Upper lobe of left lung (tissue), 4 donors: ENCODE data around the gene PPDPF.

Source experiments
- EP300 ChIP-seq, 4 donors: sonication (generic); formaldehyde crosslinking; IDR thresholded peaks; one replicate each; pipeline ENCODE4 v1.5.1; 2017; ENCODE audit warnings: antibody characterized with exemption in 4 of 4, control low read depth in 2 of 4
- POLR2A ChIP-seq, 4 donors: fragments of 450-650 bp; IDR thresholded peaks; one replicate each; pipeline ENCODE4 v1.5.1; 2016 to 2017; ENCODE audit warnings: antibody characterized with exemption in 4 of 4, mild to moderate bottlenecking in 2 of 4
- POLR2AphosphoS5 ChIP-seq, 2 donors: sonication (generic); formaldehyde crosslinking; IDR thresholded peaks; one replicate each; pipeline ENCODE4 v1.5.1; 2017; ENCODE audit warnings: antibody characterized with exemption in 2 of 2
- TF ChIP-seq, protein P1 (sequence below), 6 experiments: fragments of 450-650 bp in 4 of 6; fragments of 200-600 bp in 2 of 6; sonication (generic) in 2 of 6; IDR thresholded peaks; one replicate each; pipeline ENCODE4 v1.5.1; 2016 to 2019; ENCODE audit warnings: antibody characterized with exemption in 6 of 6

DNA sequence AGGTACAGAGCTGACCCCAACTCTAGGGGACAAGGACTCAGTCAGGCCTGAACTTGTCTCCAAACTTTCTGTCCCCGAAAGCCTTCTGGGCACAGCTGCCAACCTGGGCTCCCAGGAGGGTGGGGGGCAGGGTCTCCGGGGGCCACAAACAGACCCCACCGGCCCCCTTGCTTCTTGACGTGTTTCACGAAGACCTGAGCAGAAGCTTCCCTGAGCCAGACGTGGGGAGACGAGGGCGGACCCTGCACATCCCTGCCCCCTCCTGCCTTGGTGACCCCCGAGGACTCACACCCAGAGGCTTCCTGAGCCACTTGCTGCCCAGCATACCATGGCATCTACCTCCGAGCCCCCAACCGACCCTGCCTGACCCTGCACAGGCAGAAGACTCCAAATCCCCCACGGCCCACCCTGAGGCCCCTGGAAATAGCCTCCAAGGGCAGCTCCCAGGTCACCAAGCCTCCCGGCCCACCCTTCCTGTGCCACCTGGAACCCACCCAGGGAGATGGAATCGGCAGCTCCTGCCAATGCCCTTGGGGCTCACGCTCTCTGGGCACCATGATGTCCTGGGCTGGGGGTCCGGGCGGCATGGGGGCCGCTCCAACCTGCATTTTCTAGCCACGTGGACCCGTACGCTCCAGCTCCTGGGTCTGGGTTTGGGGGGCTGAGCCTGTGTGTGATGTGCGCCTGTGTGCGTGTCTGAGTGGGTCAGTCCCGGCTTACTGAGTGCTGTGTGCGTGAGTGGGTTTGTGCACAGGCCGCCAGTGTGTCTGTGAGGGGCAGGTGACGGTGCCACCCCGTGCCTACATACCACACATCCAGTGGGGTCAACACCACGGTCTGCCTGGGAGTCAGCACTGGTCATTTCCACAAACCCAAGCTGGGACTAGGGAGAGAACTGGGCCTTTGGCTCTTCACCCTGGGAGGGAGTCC, 19.1 kb downstream of the PPDPF start:
- TF ChIP-seq, protein P1, sequence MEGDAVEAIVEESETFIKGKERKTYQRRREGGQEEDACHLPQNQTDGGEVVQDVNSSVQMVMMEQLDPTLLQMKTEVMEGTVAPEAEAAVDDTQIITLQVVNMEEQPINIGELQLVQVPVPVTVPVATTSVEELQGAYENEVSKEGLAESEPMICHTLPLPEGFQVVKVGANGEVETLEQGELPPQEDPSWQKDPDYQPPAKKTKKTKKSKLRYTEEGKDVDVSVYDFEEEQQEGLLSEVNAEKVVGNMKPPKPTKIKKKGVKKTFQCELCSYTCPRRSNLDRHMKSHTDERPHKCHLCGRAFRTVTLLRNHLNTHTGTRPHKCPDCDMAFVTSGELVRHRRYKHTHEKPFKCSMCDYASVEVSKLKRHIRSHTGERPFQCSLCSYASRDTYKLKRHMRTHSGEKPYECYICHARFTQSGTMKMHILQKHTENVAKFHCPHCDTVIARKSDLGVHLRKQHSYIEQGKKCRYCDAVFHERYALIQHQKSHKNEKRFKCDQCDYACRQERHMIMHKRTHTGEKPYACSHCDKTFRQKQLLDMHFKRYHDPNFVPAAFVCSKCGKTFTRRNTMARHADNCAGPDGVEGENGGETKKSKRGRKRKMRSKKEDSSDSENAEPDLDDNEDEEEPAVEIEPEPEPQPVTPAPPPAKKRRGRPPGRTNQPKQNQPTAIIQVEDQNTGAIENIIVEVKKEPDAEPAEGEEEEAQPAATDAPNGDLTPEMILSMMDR (IDR thresholded peaks at IDR 0.05), result no peak
- no peak for TF ChIP-seq EP300 (IDR thresholded peaks at IDR 0.05)
- TF ChIP-seq POLR2A (IDR thresholded peaks at IDR 0.05), result no peak
- no peak for TF ChIP-seq POLR2AphosphoS5 (IDR thresholded peaks at IDR 0.05)
